Astrocyte of the cerebellum (primary cell): ENCODE results near the gene PI16.

ENCODE experiments used
- DNase-seq: peaks from one replicate; pipeline ENCODE4 v3.0.0-alpha.2; 2011; ENCODE audit warnings: low read depth
- H3K4me3 ChIP-seq: 2 replicates; pipeline ENCODE4 v1.5.1; 2011; ENCODE audit warnings: mild to moderate bottlenecking, low read depth, low read length, moderate library complexity
- in situ Hi-C: cut with HindIII; loops from 2 replicates; pipeline ENCODE4 v1.10.0; 2017; ENCODE audit warnings: low sequenced_read_pairs
- TF ChIP-seq, protein P1 (sequence below): IDR thresholded peaks from 2 replicates; pipeline ENCODE4 v1.5.1; 2012; ENCODE audit warnings: low read length, low read depth, moderate library complexity, mild to moderate bottlenecking; ENCODE audit errors: missing control alignments

Gene PI16

DNA sequence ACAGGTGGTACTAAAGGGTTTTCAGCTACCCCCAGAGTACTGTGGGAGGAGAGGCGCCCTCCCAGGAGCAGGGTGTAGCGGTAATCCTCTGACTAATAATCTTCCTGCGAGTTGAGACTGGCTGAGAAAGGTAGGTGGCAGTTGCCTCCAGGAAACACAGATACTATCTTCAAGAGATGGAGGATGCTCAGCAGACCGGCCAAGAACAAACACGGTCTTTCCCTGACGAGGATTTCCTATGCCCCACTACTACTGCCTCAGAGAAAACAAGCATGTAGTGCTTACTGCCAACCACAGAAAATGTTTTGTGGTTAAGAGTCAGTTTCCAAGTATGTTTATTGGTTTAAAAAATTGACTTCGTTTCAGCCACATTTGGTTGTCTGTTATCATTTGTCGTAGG, 42.0 kb upstream of the PI16 start:
- H3K4me3 ChIP-seq = no peak overlapping the region
- in situ Hi-C loops = no loop called here
- peak; percentile 74 for DNase-seq
- TF ChIP-seq, protein P1, sequence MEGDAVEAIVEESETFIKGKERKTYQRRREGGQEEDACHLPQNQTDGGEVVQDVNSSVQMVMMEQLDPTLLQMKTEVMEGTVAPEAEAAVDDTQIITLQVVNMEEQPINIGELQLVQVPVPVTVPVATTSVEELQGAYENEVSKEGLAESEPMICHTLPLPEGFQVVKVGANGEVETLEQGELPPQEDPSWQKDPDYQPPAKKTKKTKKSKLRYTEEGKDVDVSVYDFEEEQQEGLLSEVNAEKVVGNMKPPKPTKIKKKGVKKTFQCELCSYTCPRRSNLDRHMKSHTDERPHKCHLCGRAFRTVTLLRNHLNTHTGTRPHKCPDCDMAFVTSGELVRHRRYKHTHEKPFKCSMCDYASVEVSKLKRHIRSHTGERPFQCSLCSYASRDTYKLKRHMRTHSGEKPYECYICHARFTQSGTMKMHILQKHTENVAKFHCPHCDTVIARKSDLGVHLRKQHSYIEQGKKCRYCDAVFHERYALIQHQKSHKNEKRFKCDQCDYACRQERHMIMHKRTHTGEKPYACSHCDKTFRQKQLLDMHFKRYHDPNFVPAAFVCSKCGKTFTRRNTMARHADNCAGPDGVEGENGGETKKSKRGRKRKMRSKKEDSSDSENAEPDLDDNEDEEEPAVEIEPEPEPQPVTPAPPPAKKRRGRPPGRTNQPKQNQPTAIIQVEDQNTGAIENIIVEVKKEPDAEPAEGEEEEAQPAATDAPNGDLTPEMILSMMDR = no peak

DNA sequence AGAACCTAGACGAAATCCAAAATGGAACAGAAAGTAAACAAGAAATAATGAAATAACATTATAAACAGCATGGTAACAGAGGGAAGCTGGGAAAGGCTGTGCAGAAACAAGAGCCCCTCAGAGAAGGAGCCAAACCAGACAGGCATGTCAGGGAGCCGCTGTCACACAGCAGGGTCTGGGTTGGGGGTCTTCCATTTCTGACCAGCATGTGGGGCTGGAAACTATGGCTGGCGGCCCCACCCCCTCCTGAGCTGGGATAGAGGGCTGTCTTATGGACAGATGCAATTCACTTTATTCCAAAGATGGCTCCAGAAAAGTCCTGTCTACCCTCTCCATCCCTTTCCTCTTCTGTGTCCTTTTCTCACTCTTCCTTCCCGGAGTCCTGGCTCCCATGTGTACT, 41.5 kb upstream of the PI16 start:
- in situ Hi-C loops = no loop called here
- no peak overlapping the region for H3K4me3 ChIP-seq
- TF ChIP-seq, protein P1 = no peak
- DNase-seq = no peak

DNA sequence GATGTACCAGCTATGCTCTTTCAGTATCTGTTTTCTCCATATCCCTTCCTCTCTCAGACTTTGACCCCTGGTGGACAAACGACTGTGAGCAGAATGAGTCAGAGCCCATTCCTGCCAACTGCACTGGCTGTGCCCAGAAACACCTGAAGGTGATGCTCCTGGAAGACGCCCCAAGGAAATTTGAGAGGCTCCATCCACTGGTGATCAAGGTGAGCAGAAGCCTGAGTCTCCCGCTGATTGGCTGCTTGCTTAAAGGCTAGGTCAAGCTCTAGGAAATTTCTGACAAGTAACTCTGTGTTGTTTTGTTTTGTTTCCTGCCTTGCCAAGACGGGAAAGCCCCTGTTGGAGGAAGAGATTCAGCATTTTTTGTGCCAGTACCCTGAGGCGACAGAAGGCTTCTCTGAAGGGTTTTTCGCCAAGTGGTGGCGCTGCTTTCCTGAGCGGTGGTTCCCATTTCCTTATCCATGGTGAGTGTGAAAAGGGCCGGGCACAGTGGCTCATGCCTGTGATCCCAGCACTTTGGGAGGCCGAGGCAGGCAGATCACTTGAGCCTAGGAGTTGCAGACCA, 40.2 kb upstream of the PI16 start:
- DNase-seq = peak; percentile 22
- in situ Hi-C loops = no loop called here
- H3K4me3 ChIP-seq = no peak overlapping the region
- TF ChIP-seq, protein P1 = peak; percentile 45

DNA sequence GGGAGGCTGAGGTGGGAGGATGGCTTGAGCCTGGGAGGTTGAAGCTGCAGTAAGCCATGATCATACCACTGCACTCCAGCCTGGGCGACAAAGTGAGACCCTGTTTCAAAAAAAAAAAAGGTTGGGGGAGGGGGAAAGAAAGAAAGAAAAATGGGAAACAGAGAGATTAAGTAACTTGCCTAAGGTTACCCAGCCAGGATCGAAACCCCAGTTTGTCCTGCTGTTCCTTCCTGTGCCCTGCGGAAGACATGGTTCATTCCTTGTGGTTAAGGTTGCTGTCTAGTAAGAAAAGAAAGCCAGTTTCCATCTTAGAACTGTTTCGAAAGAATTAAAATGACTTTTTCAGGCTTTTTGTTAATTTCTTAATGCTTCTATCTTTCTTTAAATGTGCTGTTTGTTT, 38.9 kb upstream of the PI16 start:
- DNase-seq = no peak
- in situ Hi-C loops = no loop called here
- TF ChIP-seq, protein P1 = no peak
- H3K4me3 ChIP-seq = no peak overlapping the region

DNA sequence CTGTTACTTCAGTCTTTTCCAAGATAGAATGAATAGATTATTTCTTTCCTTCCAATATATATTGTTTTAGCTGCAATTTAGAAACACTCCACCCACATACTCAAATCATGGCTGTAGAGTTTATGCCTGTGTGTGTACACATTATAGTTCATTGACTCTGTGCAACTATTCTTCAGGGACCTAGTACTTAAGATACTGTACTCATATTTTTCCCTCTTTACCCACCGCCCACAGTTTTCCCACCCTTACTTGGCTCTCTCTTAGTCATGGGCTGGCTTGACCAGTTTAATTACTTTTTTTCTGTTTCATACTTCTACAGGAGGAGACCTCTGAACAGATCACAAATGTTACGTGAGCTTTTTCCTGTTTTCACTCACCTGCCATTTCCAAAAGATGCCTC, 38.4 kb upstream of the PI16 start:
- DNase-seq = no peak
- TF ChIP-seq, protein P1 = no peak
- H3K4me3 ChIP-seq = no peak overlapping the region
- in situ Hi-C loops = no loop called here

DNA sequence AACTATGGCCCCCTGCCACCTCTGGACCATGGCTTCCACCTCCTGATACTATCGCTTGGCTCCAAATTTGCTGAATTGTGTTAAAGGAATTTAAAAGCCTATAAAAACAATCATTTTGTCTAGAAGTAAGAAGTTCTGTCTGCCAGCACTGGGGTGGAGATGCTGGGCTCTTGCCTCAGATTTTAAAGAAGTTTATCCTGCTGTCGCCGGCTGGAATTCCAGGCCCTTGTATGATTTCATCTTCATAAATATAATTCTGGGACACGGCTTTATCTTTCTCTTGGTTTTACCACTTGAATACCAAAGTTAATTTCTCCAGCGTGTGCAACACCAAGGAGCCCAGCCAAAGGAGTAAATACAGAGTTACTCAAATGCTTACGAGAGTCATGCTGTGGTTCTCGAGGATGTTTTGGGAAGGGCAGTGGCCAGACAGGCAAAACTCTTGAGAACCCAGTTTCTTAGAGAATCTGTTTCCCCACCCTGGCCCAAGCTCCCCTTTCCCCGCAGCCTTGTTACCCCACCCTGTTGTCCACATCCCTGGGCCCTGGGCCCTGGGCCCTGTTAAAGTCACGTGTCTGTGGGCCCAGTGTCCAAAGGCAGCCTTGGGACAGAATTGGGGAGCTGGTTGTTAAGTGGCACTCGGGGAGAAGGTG, 36.9 kb upstream of the PI16 start:
- DNase-seq = no peak
- in situ Hi-C loops = no loop called here
- TF ChIP-seq, protein P1 = no peak
- no peak overlapping the region for H3K4me3 ChIP-seq

DNA sequence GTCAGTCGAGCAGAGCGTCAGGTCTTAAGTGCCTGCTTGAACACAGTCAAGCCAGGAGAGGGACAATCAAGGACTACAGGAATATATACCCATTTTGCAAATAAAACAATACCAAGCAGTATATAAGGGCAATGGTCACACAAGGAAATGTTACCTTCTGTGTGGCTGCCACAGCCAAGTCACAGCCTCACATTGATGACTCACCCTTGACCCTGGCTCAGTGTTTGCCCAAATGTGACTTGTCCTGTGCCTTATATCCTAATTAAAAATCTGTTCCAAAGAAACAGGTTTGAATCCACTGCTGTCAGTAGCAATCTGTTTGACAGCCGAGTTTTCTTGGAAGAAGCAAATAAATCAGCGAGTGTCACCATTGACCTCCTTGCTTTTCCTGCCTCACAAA, 34.5 kb upstream of the PI16 start:
- no peak for DNase-seq
- H3K4me3 ChIP-seq = no peak overlapping the region
- in situ Hi-C loops = no loop called here
- TF ChIP-seq, protein P1 = no peak
